Fibroblast of lung (primary cell): ENCODE results near the gene ASCC3.

Experiments used
- CTCF ChIP-seq, 2 donors: IDR thresholded peaks in 1 of 2; conservative IDR thresholded peaks in 1 of 2; 1 replicate in 1 of 2; 2 replicates in 1 of 2; pipeline ENCODE4 v1.5.1; 2011 to 2012; ENCODE audit warnings: low read length in 2 of 2, control low read depth in 1 of 2, inconsistent platforms in 1 of 2, low read depth in 1 of 2, mild to moderate bottlenecking in 1 of 2
- EZH2 ChIP-seq: IDR thresholded peaks from 2 replicates; pipeline ENCODE4 v1.5.1; 2012; ENCODE audit warnings: low read length, control low read depth, mild to moderate bottlenecking; ENCODE audit errors: missing control alignments

DNA sequence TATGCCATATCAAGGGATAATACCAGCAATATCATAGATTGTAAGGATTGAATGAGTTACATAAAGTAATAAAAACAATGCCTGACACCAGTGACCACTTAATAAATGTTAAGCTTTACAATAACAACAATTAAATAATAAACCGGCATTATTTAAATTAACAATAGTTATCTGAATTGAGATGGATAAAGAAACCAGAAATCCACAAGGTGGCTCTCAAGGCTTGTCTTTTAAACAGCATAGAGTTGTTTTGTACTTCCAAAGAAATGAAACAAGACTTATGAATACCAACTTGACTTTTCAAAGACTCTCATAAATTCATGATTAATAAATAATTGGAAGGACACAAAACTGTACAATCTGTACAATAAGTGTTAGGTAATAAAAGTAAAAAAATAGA, 203.1 kb downstream of the ASCC3 start:
- peak in 1 of 2 donors; percentile 15 for TF ChIP-seq CTCF (conservative IDR thresholded peaks at IDR 0.05 in 1 of 2, IDR thresholded peaks at IDR 0.05 in 1 of 2; ENCODE audit: low read depth in 1 of 2, low read length in 2 of 2)
- TF ChIP-seq EZH2: no peak
